GM21786 (cell line): ENCODE data around the gene LCORL.

Source experiments
- ATAC-seq: cut with Tn5 transposase; IDR thresholded peaks from one replicate; pipeline ENCODE4 v1.9.1; 2021; ENCODE audit not compliant: unreplicated experiment

The LCORL gene

DNA sequence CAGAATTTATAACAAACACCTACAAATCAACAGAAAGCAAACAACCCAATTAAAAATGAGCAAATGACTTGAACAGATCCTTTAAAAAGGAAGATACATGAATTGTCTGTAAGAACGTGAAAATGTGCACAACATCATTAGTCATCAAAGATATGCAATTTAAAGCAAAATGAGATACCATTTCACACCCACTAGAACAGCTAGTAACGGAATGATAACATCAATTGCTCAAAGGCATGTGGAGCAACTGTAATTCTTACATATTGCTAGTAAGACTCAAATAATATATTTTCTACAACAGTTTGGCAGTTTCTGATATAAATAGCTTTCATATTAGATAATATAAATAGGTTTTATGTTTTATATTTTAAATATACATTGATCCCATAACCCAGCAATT, 82.5 kb downstream of the LCORL start:
- no peak for ATAC-seq

DNA sequence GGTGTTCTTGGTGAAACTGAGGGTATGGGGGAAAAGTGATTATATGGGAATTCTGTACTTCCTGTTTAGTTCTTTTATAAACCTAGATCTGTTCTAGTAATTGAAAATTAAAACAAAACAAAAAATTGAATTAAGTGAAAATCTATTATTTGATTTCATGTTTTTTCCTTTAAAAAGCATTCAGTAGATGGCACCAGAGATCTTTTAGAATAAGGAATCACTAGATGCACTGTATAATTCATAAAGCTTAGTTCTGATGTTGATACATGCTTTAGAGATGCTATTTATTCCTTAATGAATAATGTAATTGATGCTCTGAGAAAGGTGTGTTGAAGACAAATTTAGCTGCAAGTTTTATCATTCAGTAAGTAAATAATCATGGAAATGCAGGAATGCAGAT, 87.3 kb downstream of the LCORL start:
- no peak for ATAC-seq

DNA sequence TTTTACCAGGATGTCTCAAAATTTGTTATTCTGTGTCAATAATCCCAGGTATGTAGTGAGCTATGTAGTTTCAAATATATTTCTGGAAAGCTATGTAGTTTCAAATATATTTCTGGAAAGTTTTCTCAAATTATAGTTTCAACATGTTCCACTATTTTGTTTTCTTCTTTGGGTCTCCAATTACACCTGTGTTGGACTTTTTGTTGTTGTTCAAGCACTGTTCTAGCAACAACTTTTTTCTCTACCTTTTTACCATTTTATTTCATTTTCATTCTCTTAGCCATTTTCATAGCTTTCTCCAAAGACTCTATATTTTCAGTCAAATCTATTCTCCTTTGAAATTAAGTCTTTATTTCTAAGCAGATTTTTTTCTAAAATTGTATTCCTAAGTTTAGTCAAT, 88.4 kb downstream of the LCORL start:
- ATAC-seq = no peak

DNA sequence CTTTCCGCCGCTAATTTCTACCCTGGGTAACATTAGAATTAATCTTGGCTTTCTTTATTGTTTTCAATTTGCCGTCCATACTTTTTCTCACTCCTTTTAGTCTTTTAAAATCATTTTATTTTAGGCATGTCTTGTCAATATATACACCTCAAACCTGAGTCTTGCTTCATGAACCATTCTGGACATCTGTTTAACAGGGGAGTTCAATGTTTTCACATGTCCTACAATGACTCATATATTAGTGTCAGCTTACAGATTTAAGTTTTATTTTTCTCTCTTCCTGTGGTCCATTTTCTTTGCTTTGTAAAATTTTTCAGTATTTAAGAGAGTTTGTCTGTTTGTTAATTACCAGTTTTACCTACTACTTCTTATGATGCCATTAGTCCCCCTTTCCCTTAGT, 89.5 kb downstream of the LCORL start:
- no peak for ATAC-seq

DNA sequence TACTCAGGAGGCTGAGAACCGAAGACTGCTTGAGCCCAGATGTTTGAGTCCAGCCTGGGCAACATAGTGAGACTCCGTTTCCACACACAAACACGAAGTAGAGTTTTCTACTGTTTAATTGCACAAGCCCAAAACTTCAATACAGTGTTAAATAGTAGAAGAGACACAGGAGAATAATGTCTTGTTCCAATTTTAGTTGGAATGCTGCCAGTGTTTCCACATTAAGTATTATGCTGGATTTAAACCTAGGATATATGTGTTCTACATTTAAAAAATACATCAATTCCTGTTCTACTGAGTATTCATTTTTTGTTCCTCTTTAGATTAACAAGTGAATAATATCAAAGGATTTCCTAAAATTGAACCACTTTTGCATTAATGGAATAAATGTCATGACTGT, 91.3 kb downstream of the LCORL start:
- no peak for ATAC-seq

DNA sequence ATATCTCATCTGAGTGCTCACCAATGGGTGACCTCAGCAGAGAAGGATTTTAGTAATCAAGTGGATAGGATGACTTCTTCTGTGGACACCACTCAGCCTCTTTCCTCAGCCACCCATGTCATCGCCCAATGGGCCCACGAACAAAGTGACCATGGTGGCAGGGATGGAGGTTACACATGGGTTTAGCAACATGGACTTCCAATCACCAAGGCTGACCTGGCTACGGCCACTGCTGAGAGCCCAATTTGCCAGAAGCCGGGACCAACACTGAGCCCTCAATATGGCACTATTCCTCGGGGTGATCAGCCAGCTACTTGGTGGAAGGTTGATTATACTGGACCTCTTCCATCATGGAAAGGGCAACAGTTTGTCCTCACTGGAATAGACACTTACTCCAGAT, 97.4 kb downstream of the LCORL start:
- no peak for ATAC-seq

DNA sequence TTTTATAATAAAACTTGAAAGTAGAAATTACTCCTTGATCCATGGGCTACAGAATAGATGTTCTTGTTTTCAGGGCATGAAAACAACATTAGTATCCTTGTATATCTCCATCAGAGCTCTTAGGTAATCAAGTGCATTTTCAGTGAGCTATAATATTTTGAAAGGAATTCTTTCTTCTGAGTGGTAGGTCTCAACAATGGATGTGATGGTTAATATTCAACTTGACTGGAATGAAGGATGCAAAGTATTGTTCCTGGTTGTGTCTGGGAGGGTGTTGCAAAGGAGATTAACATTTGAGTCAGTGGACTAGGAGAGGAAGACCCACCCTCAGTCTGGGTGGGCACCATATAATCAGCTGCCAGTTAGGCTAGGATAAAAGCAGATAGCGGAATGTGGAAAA, 100.1 kb downstream of the LCORL start:
- ATAC-seq = no peak

DNA sequence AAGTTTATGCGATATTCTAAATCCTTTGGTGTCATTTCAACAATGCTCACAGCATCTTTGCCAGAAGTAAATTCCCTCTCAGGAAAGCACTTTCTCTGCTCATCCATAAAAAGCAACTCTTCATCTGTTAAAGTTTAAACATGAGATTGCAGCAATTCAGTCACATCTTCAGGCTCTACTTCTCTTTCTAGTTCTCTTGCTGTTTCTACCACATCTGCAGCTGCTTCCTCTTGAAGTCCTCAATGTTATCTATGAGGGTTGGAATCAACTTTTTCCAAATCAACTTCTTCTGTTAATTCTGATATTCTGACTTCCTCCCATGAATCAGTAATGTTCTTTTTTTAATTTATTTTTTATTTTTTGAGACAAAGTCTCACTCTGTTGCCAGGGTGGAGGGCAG, 100.9 kb downstream of the LCORL start:
- ATAC-seq = no peak

DNA sequence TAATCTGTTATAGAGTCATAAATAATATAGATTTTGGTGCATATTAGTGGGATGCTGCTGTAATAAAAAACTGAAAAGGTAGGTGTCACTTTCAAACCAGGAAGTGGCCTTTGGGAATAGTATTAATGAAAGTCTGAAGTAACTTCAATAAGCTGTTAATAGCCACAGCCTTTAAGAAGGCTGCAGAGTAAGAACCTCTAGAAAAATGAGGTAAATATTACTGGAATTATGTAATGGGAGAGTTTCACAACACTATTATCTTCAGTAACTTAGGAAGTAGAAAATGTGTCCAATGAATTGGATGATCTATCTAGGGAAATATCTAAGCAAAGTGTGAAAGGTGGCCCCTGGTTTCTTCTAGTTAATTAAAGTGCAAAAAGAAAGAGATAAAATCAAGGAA, 106.1 kb downstream of the LCORL start:
- ATAC-seq = no peak

DNA sequence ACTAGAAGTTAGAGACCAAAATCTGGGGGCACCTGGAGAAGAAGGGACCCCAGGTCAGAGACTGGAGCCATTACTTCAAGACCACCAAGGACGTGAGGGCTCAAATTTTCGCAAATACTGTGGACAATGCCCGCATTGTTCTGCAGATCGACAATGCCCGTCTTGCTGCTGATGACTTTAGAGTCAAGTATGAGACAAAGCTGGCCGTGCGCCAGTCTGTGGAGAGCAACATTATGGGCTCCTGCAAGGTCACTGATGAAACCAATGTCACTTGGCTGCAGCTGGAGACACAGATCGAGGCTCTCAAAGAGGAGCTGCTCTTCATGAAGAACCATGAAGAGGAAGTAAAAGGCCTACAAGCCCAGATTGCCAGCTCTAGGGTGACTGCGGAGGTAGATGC, 109.5 kb downstream of the LCORL start:
- ATAC-seq = no peak

DNA sequence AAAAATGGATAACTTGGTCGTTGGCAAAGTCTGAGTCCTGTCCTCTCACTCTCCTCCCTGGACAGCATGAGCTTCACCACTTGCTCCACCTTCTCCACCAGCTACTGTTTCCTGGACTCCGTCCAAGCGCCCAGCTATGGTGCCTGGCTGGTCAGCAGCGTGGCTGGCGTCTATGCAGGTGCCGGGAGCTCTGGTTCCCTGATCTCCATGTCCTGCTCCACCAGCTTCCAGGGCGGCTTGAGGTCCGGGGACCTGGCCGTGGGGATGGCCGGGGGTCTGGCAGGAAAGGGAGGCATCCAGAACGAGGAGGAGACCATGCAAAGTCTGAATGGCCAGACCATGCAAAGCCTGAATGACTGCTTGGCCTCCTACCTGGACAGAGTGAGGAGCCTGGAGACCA, 109.9 kb downstream of the LCORL start:
- ATAC-seq = no peak

DNA sequence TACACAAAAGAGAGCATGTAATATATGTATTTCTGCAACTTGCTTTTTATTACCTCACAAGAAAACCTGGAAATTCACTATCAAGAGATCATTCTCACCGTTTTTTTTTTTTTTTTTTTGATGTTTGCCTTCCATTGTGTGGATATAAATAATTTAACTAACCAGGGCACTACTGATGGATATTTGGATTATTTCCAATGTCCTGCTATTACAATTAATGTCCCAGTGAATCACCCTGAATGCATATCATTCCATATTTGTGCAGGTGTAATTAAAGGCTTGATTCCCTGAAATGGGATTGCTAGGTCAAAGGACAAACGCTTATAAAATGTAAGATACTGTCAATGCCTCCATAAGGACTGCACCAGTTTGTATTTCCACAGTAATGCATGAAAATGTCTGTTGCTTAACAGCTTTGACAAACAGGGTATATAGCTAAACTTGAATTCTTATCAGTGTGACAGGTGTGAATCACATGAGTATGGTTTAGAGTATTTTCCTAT, 123.0 kb downstream of the LCORL start:
- no peak for ATAC-seq

DNA sequence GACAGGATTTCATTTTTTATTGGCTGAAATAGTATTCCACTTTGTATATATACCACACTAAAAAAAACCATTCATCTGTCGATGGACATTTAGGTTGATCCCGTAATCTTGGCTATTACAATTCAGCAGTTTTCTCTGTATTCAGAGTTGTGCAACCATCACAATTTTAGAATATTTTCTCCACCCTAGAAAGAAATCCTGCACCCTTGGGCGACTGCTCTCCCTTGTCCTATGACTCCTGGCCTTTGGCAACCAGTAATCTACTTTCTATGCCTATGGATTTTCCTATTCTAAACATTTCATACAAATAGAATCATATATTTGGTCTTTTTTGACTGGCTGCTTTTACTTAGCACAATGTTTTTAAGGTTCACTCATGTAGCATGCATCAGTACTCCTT, 126.1 kb downstream of the LCORL start:
- ATAC-seq = no peak

DNA sequence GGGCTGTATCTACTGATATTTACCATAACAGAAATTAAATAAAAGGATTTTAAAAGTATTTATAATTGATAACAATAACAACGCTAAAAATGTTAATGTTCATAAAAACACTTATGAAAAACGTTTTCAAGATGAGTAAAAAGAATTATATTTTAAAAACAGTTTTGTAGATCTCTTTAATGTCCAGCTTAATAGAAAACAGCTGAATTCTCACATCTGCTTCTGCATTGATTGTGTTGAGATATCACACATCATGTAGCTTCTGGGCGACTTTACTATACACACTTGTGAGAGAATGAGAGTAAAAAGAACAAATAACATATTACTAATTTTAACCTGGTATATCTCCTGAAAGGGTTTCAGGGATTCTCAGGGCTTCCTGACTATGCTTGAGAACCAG, 127.1 kb downstream of the LCORL start:
- no peak for ATAC-seq

DNA sequence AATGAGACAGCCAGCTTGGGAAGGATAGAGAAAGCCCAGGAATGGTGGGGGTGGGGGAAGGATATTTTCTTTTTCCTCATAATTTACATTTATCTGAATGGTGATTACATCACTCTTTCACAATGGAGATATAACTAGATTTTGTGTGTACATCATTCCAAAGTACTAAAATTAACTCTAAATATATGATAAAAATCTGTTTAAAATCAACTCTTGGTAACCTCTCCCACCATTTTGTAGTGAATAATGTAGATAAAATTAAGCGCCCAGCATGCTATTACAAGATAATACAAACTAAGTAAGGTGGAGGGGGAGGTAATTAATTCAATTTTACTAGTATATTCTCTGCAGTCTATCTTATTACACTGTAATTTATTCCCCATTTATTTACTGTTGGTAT, 131.9 kb downstream of the LCORL start:
- no peak for ATAC-seq

DNA sequence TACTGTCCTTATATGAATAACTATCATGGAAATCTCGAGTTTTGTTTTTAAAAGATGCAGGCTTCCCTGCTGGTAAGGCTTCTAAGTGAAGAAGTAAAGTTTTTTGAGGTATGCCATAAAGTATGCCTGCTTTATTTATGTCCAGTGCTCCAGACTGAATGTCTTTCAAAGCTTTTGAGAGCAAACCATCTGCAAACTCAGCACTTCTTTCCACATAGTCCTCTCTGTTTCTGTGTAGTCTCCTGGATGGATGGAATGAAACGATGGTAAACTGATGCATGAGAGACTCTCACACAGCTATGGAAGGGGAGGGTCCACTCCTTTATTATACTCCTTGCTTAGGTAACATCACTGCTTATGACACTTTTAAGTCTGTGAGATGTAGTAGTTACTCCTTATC, 137.0 kb downstream of the LCORL start:
- ATAC-seq = no peak

DNA sequence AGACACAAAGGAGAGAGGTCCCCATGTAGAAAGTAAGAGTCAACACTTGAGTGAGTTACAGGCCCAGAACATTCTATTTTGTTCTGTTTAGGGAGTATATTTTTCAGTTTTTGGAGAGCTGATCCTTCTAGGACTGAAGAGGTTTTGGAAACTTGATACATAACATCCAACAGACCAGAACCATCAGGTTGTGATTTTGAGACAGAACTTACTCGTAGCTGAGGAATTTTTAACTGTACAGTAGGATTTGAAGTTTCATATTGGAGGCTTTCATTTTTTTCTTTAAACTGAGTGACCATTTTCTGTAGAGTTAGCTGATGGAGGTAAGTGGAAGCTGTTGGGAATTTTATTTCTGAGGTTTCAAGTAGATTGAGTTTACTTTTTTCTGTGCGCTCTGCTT, 137.5 kb downstream of the LCORL start:
- ATAC-seq = no peak

DNA sequence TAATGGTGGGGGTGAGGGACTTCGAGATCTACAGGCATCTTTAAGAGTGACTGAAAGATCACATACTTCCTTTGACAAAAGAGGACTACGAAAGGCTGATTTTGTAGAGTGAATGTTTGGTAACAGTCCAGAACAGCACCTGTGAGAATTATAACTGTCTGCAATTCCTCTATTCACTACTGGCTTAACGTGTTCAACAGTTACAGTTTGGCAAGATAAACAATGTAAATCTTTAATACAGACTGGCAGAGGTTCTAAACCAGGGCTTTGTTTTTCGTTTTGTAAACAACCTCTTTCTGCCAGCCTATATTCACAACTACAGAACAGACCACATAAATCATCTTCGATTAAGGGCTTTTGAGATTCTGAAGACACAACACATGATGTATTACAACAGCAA, 143.9 kb downstream of the LCORL start:
- no peak for ATAC-seq

DNA sequence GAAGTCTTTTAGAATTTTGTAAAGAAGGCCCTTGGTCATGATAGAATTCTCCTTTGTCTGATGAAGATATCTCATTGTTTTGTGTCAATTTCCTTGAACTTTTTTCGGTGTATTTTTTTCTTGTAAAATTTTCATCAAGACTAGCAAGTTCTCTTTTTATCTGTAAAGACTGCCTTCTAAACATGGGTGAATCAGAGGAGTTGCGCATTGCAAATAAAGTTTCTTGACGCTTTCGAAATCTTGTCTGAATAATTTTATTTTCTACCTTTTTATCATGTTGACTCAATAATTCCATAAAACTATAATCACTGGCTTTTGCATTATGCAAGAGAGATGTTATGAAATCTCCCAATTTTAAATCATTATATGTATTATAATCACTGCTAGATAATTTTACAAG, 144.6 kb downstream of the LCORL start:
- no peak for ATAC-seq

DNA sequence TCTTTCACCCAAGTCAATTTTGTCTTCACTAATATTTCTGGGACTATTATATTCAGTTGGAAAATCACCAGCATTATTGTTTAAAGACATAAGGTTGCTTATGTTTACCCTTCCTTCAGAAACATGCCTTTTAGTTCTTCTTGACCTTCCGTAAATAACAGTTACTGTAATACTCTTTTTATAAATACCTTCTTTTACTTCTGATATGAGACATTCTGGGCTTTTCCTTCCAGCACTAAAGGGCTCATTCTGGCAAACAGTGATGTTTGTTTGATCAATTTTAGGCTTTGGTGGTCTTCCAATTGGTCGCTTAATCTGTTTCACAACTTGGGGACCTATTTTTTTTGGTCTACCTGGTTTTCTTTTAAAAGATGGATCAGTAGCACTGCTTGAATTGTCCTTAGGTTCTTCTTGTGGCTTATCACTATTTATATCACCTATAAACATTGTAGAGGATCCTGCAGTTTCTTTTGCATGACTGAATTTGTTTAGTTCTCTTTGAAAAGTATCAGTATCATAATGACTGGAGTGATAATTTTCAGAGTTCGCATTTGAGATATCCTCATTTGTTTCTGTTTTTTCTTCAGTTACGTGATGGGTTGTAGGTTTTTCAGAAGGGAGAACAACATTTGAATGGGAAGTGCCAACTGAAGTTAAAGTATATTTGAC, 146.0 kb downstream of the LCORL start:
- ATAC-seq = peak; percentile 96

DNA sequence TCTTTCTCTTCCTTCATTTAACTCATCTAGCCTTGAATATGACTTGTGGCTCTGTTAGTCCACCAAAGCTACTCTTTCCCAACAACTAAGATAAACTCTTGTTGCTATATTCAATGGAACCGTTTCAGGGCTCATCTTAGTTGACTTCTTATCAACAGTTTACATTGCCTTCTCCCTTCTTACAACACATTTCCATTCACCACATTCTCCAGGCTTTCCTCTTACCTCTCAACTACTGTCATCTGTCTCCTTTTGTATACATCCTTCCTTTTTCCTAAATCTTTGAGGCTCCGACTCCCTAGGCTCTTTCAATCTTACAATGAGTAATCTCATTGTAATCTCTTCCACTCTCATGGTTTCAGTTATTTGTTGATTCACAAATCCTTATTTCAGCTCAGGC, 152.2 kb downstream of the LCORL start:
- no peak for ATAC-seq

DNA sequence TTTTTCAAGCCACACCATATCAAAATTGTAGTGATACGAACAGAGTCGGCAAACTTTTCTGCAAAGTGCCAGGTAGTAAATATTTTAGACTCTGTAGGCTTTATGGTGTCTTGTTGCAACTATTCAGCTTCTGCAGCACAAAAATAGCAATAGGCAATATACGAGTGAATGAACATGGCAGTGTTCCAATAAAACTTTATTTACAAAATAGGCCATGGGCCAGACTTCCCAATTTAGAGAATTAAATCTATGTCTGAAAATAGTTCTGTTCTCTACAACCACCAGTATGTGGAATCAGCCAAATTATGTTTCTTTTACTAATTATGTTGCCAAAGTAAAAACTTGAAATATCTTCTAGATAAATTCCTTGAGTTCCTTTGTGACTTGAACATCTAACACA, 154.3 kb downstream of the LCORL start:
- no peak for ATAC-seq

DNA sequence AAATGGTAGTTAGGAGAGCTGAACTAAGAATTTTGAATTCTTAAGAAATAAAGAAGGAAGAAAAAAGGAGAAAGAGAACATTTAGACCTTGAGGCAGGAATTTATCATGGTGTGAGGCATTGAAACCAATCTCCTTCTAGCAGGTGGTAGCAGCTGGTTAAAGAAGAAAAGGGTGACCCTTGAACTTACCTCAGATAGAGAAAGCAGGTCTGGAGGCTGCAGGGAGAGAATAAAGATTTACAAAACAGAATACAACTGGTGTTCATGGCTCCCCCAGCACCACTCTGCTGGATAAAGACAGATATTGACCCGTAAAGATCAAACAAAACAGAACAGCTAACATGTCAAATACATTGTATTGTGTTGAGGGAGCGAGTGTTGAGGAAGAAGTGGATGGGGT, 154.7 kb downstream of the LCORL start:
- ATAC-seq = no peak
